ENCODE results near the gene SMS.

DNA sequence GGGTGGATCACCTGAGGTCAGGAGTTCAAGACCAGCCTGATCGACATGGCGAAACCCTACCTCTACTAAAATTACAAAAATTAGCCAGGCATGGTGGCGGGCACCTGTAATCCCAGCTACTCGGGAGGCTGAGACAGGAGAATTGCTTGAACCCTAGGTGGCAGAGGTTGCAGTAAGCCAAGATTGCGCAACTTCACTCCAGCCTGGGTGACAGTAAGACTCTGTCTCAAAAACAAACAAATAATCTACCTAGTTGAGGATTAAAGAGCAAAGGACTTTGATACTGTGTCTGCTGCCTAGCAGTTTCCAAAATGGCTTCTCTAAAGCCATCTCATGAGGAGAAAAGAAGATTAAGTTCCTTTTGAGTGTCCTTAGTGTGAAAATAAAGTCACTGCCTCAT is 37.8 kb downstream of the SMS start:
- TF ChIP-seq, protein P1, sequence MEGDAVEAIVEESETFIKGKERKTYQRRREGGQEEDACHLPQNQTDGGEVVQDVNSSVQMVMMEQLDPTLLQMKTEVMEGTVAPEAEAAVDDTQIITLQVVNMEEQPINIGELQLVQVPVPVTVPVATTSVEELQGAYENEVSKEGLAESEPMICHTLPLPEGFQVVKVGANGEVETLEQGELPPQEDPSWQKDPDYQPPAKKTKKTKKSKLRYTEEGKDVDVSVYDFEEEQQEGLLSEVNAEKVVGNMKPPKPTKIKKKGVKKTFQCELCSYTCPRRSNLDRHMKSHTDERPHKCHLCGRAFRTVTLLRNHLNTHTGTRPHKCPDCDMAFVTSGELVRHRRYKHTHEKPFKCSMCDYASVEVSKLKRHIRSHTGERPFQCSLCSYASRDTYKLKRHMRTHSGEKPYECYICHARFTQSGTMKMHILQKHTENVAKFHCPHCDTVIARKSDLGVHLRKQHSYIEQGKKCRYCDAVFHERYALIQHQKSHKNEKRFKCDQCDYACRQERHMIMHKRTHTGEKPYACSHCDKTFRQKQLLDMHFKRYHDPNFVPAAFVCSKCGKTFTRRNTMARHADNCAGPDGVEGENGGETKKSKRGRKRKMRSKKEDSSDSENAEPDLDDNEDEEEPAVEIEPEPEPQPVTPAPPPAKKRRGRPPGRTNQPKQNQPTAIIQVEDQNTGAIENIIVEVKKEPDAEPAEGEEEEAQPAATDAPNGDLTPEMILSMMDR (IDR thresholded peaks at IDR 0.05), result no peak
- TF ChIP-seq POLR2A (IDR thresholded peaks at IDR 0.05), result no peak
